ENCODE measurements around the gene ROBO2.

- TF ChIP-seq CTCF (IDR thresholded peaks at IDR 0.05) = no peak
- TF ChIP-seq EP300 (IDR thresholded peaks at IDR 0.05) = no peak
- TF ChIP-seq POLR2A (IDR thresholded peaks at IDR 0.05) = no peak
Measured at GRCh38 chr3:77394046-77394445, 354.1 kb downstream of the ROBO2 start.
